Stimulated activated CD4-positive, alpha-beta T cell treated with anti-CD3 and anti-CD28 coated beads, Interleukin-4, amount 100 ng/mL, for 1 hour (primary cell): ENCODE data around the gene CCDC24.

ENCODE experiments used
- DNase-seq: peaks from one replicate; pipeline ENCODE4 v3.0.0-alpha.2; 2020

Gene CCDC24

DNA sequence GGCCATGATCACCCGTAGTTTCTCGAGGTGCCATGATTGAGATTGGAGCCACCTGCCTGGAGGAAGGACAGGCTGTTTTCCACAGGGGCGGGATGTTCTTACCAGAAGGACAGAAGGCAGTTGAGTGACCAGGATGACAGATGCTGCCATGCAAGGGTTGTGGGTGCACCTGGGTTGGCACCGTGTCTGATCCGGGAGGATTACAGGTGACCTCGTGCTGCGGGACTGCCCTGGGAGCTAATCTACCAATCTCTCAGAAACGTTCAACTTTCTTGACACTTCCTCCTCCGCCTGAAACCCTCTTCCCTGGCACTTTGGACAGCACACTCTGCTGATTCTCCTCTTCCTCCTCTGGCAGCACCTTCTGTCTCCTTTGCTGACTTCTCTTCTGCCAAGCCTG, 53.7 kb downstream of the CCDC24 start:
- DNase-seq, result no peak
